Ramos (cell line): Measurements from ENCODE around the gene NT5C1A.

Experiments used
- in situ Hi-C: fragments of 300-500 bp; cut with MboI; formaldehyde crosslinking; loops from one replicate; pipeline ENCODE4 v1.14.3; 2022; ENCODE audit warnings: low sequenced_read_pairs; ENCODE audit not compliant: unreplicated experiment

Gene NT5C1A

GRCh38 chr1:39643705-39644104, 28.2 kb downstream of the NT5C1A start:
- in situ Hi-C loops, result no loop called here

GRCh38 chr1:39642796-39643195, 29.1 kb downstream of the NT5C1A start:
- in situ Hi-C loops, result no loop called here

GRCh38 chr1:39640861-39641260, 31.0 kb downstream of the NT5C1A start:
- in situ Hi-C loops, result no loop called here

- in situ Hi-C loops, result no loop called here
Observed at GRCh38 chr1:39639305-39640130, 32.4 kb downstream of the NT5C1A start, which contains the start of gene HEYL. Gene HEYL (minus strand): TSS chr1:39639643. CDS start chr1:39639625, 18 bp downstream.

GRCh38 chr1:39638965-39639304, 33.0 kb downstream of the NT5C1A start:
- in situ Hi-C loops, result no loop called here

GRCh38 chr1:39637361-39637760, 34.5 kb downstream of the NT5C1A start:
- in situ Hi-C loops, result no loop called here

GRCh38 chr1:39635871-39636210, 36.1 kb downstream of the NT5C1A start:
- in situ Hi-C loops, result no loop called here

GRCh38 chr1:39635205-39635870, 36.6 kb downstream of the NT5C1A start:
- in situ Hi-C loops, result no loop called here

GRCh38 chr1:39633422-39633821, 38.5 kb downstream of the NT5C1A start:
- in situ Hi-C loops, result no loop called here

- in situ Hi-C loops, result no loop called here
Observed at GRCh38 chr1:39632682-39633417, 39.1 kb downstream of the NT5C1A start.

- in situ Hi-C loops, result no loop called here
Observed at GRCh38 chr1:39632323-39632681, 39.6 kb downstream of the NT5C1A start.

GRCh38 chr1:39631361-39632322, 40.3 kb downstream of the NT5C1A start:
- in situ Hi-C loops, result no loop called here

- in situ Hi-C loops, result no loop called here
Observed at GRCh38 chr1:39628807-39629350, 43.0 kb downstream of the NT5C1A start.

GRCh38 chr1:39626646-39627045, 45.3 kb downstream of the NT5C1A start:
- in situ Hi-C loops, result no loop called here

- in situ Hi-C loops, result no loop called here
Observed at GRCh38 chr1:39625462-39626273, 46.2 kb downstream of the NT5C1A start.

GRCh38 chr1:39625009-39625408, 46.9 kb downstream of the NT5C1A start:
- in situ Hi-C loops, result no loop called here

- in situ Hi-C loops, result no loop called here
Observed at GRCh38 chr1:39623053-39623452, 48.9 kb downstream of the NT5C1A start.

GRCh38 chr1:39622427-39622826, 49.5 kb downstream of the NT5C1A start:
- in situ Hi-C loops, result no loop called here

GRCh38 chr1:39620659-39621165, 51.2 kb downstream of the NT5C1A start:
- in situ Hi-C loops, result no loop called here
